ENCODE results near the gene LGI4. TPM values are rescaled to one million over a fixed set of nuclear protein-coding genes. Genes with fewer than 3 reads are reported as not detected.

LGI4 gene
- total RNA-seq, 1 experiment from 2014 or later, result not detected

Other genes with a start within 250 kb of the LGI4 start
- gene ZNF30, start 208.2 kb downstream of the LGI4 start, total RNA-seq (2014; rRNA removed; shearing (Covaris generic); ENCODE audit: low replicate concordance), result 2.1 and 4.2 TPM in 2 replicates
- 1.7 and 2.4 TPM in 2 replicates for gene ZNF792, start 170.8 kb downstream of the LGI4 start, total RNA-seq (2014; rRNA removed; shearing (Covaris generic); ENCODE audit: low replicate concordance)
- gene GRAMD1A, start 134.7 kb downstream of the LGI4 start, total RNA-seq (2014; rRNA removed; shearing (Covaris generic); ENCODE audit: low replicate concordance), result 28.2 and 32.1 TPM in 2 replicates
- 0.86 and 2.3 TPM in 2 replicates for gene SCN1B, start 104.6 kb downstream of the LGI4 start, total RNA-seq (2014; rRNA removed; shearing (Covaris generic); ENCODE audit: low replicate concordance)
- gene HPN, start 93.3 kb downstream of the LGI4 start, total RNA-seq (2014; rRNA removed; shearing (Covaris generic); ENCODE audit: low replicate concordance), result not detected in 2 replicates
- not detected in 2 replicates for gene FXYD3, start 19.2 kb downstream of the LGI4 start, total RNA-seq (2014; rRNA removed; shearing (Covaris generic); ENCODE audit: low replicate concordance)
- gene FXYD1, start 3.8 kb upstream of the LGI4 start, total RNA-seq (2014; rRNA removed; shearing (Covaris generic); ENCODE audit: low replicate concordance), result not detected in 2 replicates
- not detected in 2 replicates for gene FXYD7, start 8.2 kb upstream of the LGI4 start, total RNA-seq (2014; rRNA removed; shearing (Covaris generic); ENCODE audit: low replicate concordance)
- gene FXYD5, start 19.7 kb upstream of the LGI4 start, total RNA-seq (2014; rRNA removed; shearing (Covaris generic); ENCODE audit: low replicate concordance), result 28.9 and 59.7 TPM in 2 replicates
- not detected in 2 replicates for gene FAM187B, start 93.7 kb upstream of the LGI4 start, total RNA-seq (2014; rRNA removed; shearing (Covaris generic); ENCODE audit: low replicate concordance)
- gene LSR, start 113.9 kb upstream of the LGI4 start, total RNA-seq (2014; rRNA removed; shearing (Covaris generic); ENCODE audit: low replicate concordance), result 0.33 TPM in 1 of 2 replicates, not detected in the other
- 73.5 and 85.5 TPM in 2 replicates for gene USF2, start 133.9 kb upstream of the LGI4 start, total RNA-seq (2014; rRNA removed; shearing (Covaris generic); ENCODE audit: low replicate concordance)
- not detected in 2 replicates for gene HAMP, start 147.5 kb upstream of the LGI4 start, total RNA-seq (2014; rRNA removed; shearing (Covaris generic); ENCODE audit: low replicate concordance)
- gene MAG, start 157.1 kb upstream of the LGI4 start, total RNA-seq (2014; rRNA removed; shearing (Covaris generic); ENCODE audit: low replicate concordance), result not detected in 2 replicates
- not detected in 2 replicates for gene CD22, start 194.1 kb upstream of the LGI4 start, total RNA-seq (2014; rRNA removed; shearing (Covaris generic); ENCODE audit: low replicate concordance)
- not detected in 2 replicates for gene FFAR1, start 212.8 kb upstream of the LGI4 start, total RNA-seq (2014; rRNA removed; shearing (Covaris generic); ENCODE audit: low replicate concordance)
- gene FFAR3, start 223.4 kb upstream of the LGI4 start, total RNA-seq (2014; rRNA removed; shearing (Covaris generic); ENCODE audit: low replicate concordance), result not detected in 2 replicates
- gene GPR42, start 236.0 kb upstream of the LGI4 start, total RNA-seq (2014; rRNA removed; shearing (Covaris generic); ENCODE audit: low replicate concordance), result not detected in 2 replicates